Hippocampal formation (tissue), 2 donors: Measurements from ENCODE around the gene C1QL1.

Source experiments
- DNase-seq, 2 donors: peaks; one replicate each; lab custom pipeline; 2025; lab: John Stamatoyannopoulos, UW

C1QL1 gene

GRCh38 chr17:44930667-44931066, 37.4 kb downstream of the C1QL1 start:
- DNase-seq: no peak

- DNase-seq: no peak
Measured at GRCh38 chr17:44928950-44929720, 39.0 kb downstream of the C1QL1 start.

GRCh38 chr17:44928136-44928535, 40.0 kb downstream of the C1QL1 start:
- DNase-seq: no peak

- DNase-seq: no peak
Measured at GRCh38 chr17:44927696-44928095, 40.4 kb downstream of the C1QL1 start.

GRCh38 chr17:44926821-44927525, 41.1 kb downstream of the C1QL1 start:
- DNase-seq: no peak

GRCh38 chr17:44925731-44926697, 42.1 kb downstream of the C1QL1 start:
- no peak for DNase-seq

- no peak for DNase-seq
Measured at GRCh38 chr17:44924107-44924544, 44.0 kb downstream of the C1QL1 start.

GRCh38 chr17:44922746-44923470, 45.2 kb downstream of the C1QL1 start:
- DNase-seq: no peak

- DNase-seq: no peak
Measured at GRCh38 chr17:44922136-44922535, 46.0 kb downstream of the C1QL1 start.

GRCh38 chr17:44921122-44921882, 46.8 kb downstream of the C1QL1 start:
- no peak for DNase-seq

- no peak for DNase-seq
Measured at GRCh38 chr17:44920565-44920940, 47.5 kb downstream of the C1QL1 start.

- DNase-seq: peak; percentile 71 to 73
Measured at GRCh38 chr17:44919885-44920564, 48.1 kb downstream of the C1QL1 start.

GRCh38 chr17:44919411-44919810, 48.7 kb downstream of the C1QL1 start:
- no peak for DNase-seq

GRCh38 chr17:44918006-44918405, 50.1 kb downstream of the C1QL1 start:
- no peak for DNase-seq

GRCh38 chr17:44917456-44917855, 50.6 kb downstream of the C1QL1 start:
- no peak for DNase-seq

- DNase-seq: peak; percentile 64 to 67
Measured at GRCh38 chr17:44916781-44917241, 51.3 kb downstream of the C1QL1 start.

- DNase-seq: no peak
Measured at GRCh38 chr17:44915862-44916780, 52.0 kb downstream of the C1QL1 start.

- peak in 1 of 2 donors; percentile 27 for DNase-seq
Measured at GRCh38 chr17:44915321-44915726, 52.8 kb downstream of the C1QL1 start, which contains the start of gene GFAP. GFAP (minus strand) TSS chr17:44915500; CDS start chr17:44915486, 14 bp downstream.
